Tibial artery (tissue), 4 donors: ENCODE data around the gene CNTRL.

ENCODE experiments used
- DNase-seq, 2 donors: peaks; one replicate each; pipeline ENCODE4 v3.0.0-alpha.2; 2019
- H3K27ac ChIP-seq, 2 donors: fragments of 200-600 bp; sonication (generic) in 1 of 2; 1 replicate in 1 of 2; 2 replicates in 1 of 2; pipeline ENCODE4 v1.5.1; 2018 to 2019; ENCODE audit warnings: mild to moderate bottlenecking in 1 of 2
- H3K27me3 ChIP-seq, 2 donors: fragments of 200-600 bp; sonication (generic) in 1 of 2; one replicate each; pipeline versions ENCODE4 v1.5.1 to v1.6.0; 2016 to 2019
- H3K36me3 ChIP-seq, 3 donors: fragments of 200-600 bp; sonication (generic) in 2 of 3; one replicate each; pipeline ENCODE4 v1.5.1; 2016 to 2019; ENCODE audit warnings: mild to moderate bottlenecking in 2 of 3
- H3K4me1 ChIP-seq, 4 donors: fragments of 200-600 bp; sonication (generic) in 2 of 4; 1 replicate in 3 of 4; 2 replicates in 1 of 4; pipeline ENCODE4 v1.5.1; 2016 to 2019
- H3K4me3 ChIP-seq, 2 donors: fragments of 200-600 bp; sonication (generic) in 1 of 2; 1 replicate in 1 of 2; 2 replicates in 1 of 2; pipeline ENCODE4 v1.5.1; 2018 to 2019; ENCODE audit warnings: mild to moderate bottlenecking in 2 of 2
- H3K9me3 ChIP-seq, 3 donors: fragments of 200-600 bp; sonication (generic) in 1 of 3; one replicate each; pipeline ENCODE4 v1.5.1; 2016 to 2019
- CTCF ChIP-seq, 2 experiments: fragments of 200-600 bp in 1 of 2; fragments of 450-650 bp in 1 of 2; IDR thresholded peaks; one replicate each; pipeline ENCODE4 v1.5.1; 2017 to 2019; ENCODE audit warnings: antibody characterized with exemption in 2 of 2, mild to moderate bottlenecking in 1 of 2, moderate library complexity in 1 of 2
- intact Hi-C: fragments of 100-400 bp; cut with DNase I; formaldehyde crosslinking; loops from one replicate; pipeline ENCODE4 v1.15.0; 2023; ENCODE audit warnings: low total_unique reads

Gene CNTRL

GRCh38 chr9:121050128-121050988 lies 24.4 kb upstream of the CNTRL start, which contains the start of gene C5:
C5 (minus strand) TSS chr9:121050275; CDS start chr9:121050246, 29 bp downstream.
- intact Hi-C loops = no loop called here
- Histone ChIP-seq H3K27ac (no peak within 1 kb of the TSS), H3K36me3 (peaks cover 0 to 7% (median 4%) of the 10 kb centered on the region in 3 donors), H3K4me1 (no peaks in the 10 kb centered on the region), H3K27me3 (no peaks in the 10 kb centered on the region), H3K9me3 (no peaks in the 10 kb centered on the region), H3K4me3 (no peak within 1 kb of the TSS)
- no peak for DNase-seq
- TF ChIP-seq CTCF (IDR thresholded peaks at IDR 0.05) = no peak

- no peak for TF ChIP-seq CTCF (IDR thresholded peaks at IDR 0.05)
- H3K36me3 ChIP-seq = peaks cover 9 to 25% (median 10%) of the 10 kb centered on the region in 3 donors
- no peak for DNase-seq
- no peaks in the 10 kb centered on the region for H3K27me3 ChIP-seq
- no peaks in the 10 kb centered on the region for H3K4me1 ChIP-seq
- no peak overlapping the region for H3K27ac ChIP-seq
- H3K9me3 ChIP-seq = no peaks in the 10 kb centered on the region
- intact Hi-C loops = no loop called here
- no peak overlapping the region for H3K4me3 ChIP-seq
Measured at GRCh38 chr9:121053544-121053943, 21.2 kb upstream of the CNTRL start.

- TF ChIP-seq CTCF (IDR thresholded peaks at IDR 0.05) = no peak
- Histone ChIP-seq H3K4me1 (no peaks in the 10 kb centered on the region), H3K27me3 (no peaks in the 10 kb centered on the region), H3K4me3 (no peak overlapping the region), H3K27ac (no peak overlapping the region), H3K36me3 (peaks cover 9 to 25% (median 10%) of the 10 kb centered on the region in 3 donors), H3K9me3 (no peaks in the 10 kb centered on the region)
- intact Hi-C loops = no loop called here
- DNase-seq = no peak
Measured at GRCh38 chr9:121055642-121056143, 19.1 kb upstream of the CNTRL start.

- Histone ChIP-seq H3K36me3 (peaks cover 9 to 25% (median 10%) of the 10 kb centered on the region in 3 donors), H3K4me3 (no peak overlapping the region), H3K4me1 (no peaks in the 10 kb centered on the region), H3K9me3 (no peaks in the 10 kb centered on the region), H3K27ac (no peak overlapping the region), H3K27me3 (no peaks in the 10 kb centered on the region)
- DNase-seq = no peak
- no peak for TF ChIP-seq CTCF (IDR thresholded peaks at IDR 0.05)
- intact Hi-C loops = no loop called here
Measured at GRCh38 chr9:121057821-121058220, 16.9 kb upstream of the CNTRL start.

GRCh38 chr9:121059513-121059912 lies 15.2 kb upstream of the CNTRL start:
- Histone ChIP-seq H3K9me3 (no peaks in the 10 kb centered on the region), H3K27me3 (no peaks in the 10 kb centered on the region), H3K27ac (no peak overlapping the region), H3K4me1 (no peaks in the 10 kb centered on the region), H3K4me3 (no peak overlapping the region), H3K36me3 (peaks cover 9 to 25% (median 10%) of the 10 kb centered on the region in 3 donors)
- no peak for TF ChIP-seq CTCF (IDR thresholded peaks at IDR 0.05)
- intact Hi-C loops = no loop called here
- no peak for DNase-seq
